NCI-H345 (cell line): ENCODE results near the gene ARRDC2.
"Not testable (repeated sequence)": the region's sequence is repeated elsewhere in the genome, so short reads cannot be mapped to it uniquely, and the experiment has no call there.

Source experiments
- DNase-seq: peaks from one replicate; lab custom pipeline; 2025; lab: John Stamatoyannopoulos, UW

The ARRDC2 gene

GRCh38 chr19:18007917-18008673, at the start of gene ARRDC2:
Gene ARRDC2 (plus strand): TSS chr19:18008170. CDS start chr19:18008311, 141 bp downstream.
- DNase-seq = peak; percentile 83

GRCh38 chr19:17963936-17964691, 43.9 kb upstream of the ARRDC2 start:
- DNase-seq = no peak

- no peak for DNase-seq
These were observed 42.4 kb upstream of the ARRDC2 start for GRCh38 chr19:17965370-17966128.

- no peak for DNase-seq
These were observed 41.9 kb upstream of the ARRDC2 start for GRCh38 chr19:17966129-17966483.

DNA sequence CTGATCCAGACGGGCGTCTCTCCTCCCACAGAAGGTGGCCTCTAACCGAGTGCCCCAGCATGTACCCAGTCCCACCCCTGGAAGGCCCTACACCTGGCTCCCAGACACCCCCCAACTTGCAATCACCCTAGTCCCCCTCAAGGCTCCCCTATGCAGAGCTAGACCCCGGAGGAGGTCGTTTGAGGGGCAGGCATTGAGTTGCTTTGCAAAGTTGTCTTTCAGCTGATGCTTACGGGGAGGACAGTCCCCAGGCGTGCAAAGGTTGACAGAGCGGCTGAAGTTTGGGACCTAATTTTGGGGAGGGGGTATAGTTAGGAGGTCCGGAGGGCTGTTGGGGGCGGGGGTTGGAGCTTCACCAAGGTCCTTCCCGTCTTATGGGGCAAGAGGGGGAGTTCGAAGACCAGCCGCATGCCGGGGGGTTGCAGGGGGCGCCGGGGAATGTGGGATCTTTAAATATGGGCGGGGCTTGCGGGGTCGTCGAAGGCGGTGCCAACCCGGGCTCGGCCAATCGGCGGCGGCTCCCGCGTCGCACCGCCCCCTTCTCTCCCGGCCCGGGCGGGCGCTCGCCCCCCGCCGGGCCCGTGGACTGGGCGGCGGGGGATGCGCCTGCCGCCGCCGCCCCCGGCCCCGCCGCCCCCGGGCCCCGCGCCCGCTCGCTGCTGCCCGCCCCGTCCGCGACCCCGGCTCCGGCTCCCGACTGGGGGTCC, 41.3 kb upstream of the ARRDC2 start, which contains the start of gene KCNN1:
TSS of gene KCNN1 (plus strand) at position 558 of the 707 bp plus-strand sequence. CDS start 6,782 bp downstream, outside the sequence.
- DNase-seq = no peak

DNA sequence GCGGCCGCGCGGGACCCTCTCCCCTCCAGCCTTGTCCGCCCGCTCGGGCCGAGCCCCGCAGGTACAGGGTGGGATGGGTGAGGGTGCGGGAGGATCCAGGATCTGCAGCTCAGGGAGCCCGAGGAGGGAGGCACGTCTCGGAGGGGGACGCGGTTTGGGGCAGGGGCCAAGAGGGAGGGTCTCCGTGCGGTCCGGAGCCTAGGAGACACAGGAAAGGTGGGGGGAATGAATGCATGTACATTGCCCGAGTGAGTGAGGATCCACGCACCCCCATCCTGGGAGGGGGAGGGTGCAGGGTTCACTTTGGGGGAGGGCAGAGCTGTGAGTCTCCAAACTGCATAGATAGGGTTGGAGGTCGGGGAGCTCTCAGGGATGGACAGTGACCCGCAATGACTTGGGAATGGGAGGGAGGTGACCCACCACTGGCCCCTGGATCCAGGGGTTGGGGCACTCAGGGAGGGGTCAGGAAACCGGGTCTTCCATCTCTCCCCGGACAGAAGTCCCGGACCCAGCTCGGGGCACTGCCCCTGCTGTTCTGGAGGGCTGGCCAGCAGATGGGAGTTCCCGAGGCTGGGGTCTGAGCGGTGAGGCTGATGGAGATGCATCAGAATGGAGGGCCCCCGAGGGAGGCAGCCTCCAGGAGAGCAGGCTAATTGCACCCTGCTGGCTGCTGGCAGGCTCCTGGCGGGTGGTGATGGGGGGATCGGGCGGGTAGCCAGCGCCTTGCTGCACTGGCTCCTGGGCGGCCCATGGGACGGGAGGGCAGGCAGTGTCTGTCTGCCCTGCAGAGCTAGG, 40.5 kb upstream of the ARRDC2 start:
- DNase-seq = no peak

- DNase-seq = no peak
These were observed 39.6 kb upstream of the ARRDC2 start for GRCh38 chr19:17968362-17968761.

DNA sequence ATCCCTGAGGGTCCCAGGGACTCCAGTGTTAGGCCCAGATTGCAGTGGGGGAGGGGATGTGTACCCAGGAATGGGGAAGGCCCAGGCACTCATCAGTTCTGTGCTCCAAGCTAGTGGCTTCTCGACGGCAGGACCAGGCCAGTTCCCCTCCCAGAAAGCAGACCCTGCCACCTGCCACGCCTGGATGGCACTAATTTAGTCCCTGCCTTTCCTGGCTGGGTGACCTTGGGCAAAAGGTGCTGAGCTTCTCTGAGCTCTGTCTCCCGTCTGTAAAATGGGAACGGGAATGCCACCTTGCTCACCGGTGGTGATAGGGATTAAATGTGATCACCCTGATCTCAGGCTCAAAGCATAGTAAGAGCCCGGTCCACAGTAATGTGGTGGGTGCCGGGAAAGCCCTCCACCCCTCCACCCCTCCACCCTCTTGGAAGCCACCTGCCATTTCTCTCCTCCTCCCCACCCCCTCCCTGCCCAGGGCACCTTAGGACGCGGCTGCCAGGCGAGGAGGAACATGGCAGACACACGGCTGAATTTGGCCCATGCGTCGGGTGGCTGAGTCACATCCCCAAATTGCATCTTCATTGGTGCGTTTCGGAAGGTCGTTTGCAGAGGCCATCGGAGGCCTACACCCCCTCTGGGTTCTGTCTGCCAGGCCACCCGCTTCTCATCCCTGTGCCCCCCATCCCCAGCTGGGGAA, 38.7 kb upstream of the ARRDC2 start:
- no peak for DNase-seq

- DNase-seq = no peak
These were observed 35.7 kb upstream of the ARRDC2 start for GRCh38 chr19:17972230-17972629.

DNA sequence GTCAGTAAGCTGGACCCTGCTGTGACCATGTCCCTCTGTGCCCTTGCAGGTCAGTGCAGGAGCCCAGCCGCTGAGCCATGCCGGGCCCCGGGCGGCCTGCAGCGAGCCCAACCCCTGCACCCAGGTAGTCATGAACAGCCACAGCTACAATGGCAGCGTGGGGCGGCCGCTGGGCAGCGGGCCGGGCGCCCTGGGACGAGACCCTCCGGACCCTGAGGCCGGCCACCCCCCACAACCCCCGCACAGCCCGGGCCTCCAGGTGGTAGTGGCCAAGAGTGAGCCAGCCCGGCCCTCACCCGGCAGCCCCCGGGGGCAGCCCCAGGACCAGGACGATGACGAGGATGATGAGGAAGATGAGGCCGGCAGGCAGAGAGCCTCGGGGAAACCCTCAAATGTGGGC, 34.2 kb upstream of the ARRDC2 start:
- DNase-seq = no peak

GRCh38 chr19:17974551-17974950, 33.4 kb upstream of the ARRDC2 start:
- DNase-seq = no peak

DNA sequence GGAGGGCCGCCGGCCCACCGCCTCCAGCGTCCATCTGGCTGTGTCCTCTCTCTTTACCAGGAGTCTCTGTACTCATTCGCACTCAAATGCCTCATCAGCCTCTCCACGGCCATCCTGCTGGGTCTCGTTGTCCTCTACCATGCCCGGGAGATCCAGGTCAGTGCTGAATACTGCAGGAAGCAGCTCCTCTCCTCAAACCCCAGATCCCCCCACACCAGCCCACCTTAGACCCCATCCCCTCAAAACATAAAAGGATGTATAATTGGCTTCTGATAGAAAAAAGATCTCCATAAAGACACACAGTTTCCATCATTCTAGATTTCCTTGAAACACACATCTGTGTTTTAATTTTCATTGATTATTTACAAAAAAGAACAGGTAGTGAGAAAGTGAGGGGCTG, 32.9 kb upstream of the ARRDC2 start:
- no peak for DNase-seq

- DNase-seq = no peak
These were observed 30.9 kb upstream of the ARRDC2 start for GRCh38 chr19:17977021-17977420.

DNA sequence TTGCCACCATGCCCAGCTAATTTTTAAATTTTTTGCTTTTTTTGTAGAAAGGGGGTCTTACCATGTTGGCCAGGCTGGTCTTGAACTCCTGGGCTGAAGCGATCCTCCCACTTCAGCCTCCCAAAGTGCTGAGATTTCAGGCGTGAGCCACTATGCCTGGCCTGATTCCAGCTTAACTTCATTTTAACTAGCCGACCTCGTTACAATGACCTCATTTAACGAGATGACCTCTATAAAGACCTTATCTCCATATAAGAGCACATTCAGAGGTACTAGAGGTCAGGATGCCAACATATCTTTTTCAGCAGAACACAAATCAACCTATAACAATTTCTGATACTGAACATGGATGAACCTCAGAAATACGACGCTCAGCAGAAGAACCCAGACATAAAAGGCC, 30.5 kb upstream of the ARRDC2 start:
- no peak for DNase-seq

GRCh38 chr19:17981611-17982010, 26.4 kb upstream of the ARRDC2 start:
- DNase-seq = no peak

DNA sequence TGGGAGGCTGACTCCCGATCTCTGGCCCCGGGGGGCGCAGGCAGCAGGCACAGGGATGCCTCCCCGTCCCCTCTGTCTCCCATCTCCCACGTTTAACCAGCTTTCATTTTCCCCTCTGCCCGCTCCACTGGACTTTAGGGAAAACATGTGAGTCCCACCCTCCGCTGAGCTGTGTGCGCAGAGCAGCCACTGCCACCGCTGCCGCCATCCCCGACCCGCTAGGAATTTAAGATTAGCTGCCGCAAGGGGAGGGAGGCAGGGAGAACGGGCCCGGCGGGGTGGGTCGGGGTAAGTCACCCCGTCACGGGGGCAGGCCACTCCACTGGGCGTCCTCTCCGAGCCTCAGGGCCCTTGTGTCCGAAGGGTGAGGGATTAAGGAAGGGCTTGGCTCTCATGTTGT, 25.5 kb upstream of the ARRDC2 start:
- DNase-seq = no peak

DNA sequence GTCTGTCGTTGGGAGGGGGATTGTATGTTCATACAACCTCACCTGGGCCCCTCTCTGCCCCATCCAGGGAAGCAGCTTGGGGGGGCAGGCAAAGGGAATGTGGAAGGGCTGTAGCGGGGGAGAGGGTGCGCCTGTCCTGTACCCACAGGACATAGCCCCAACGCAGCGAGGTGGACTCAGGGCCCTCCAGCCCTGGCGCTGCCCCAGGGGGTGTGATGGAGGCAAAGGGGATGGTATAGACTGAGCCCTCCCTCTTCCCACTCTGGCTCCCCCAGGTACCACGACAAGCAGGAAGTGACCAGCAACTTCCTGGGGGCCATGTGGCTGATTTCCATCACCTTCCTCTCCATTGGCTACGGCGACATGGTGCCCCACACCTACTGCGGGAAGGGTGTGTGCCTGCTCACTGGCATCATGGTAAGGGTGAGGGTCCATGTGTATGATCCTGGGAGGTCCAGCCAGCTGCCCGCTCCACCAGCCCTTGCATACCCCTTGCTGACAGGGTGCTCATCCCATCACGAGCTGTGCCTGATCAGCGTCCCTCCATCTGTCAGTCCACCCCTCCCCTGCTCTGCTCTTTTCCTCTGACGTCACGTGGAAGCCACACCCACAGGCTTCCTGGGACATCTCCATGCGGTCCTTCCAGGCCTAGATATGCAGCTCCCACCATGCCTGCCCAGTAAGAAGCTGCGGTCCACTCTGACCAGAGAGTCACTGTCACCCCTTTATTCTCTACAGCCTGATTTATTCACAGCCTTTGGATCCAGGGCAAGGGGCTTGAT, 22.7 kb upstream of the ARRDC2 start:
- DNase-seq = no peak

- DNase-seq = not testable (repeated sequence)
These were observed 21.4 kb upstream of the ARRDC2 start for GRCh38 chr19:17986569-17986968.

GRCh38 chr19:17988161-17988560, 19.8 kb upstream of the ARRDC2 start:
- DNase-seq = no peak
